ENCODE results near the gene CTSA. TPM values are rescaled to one million over a fixed set of nuclear protein-coding genes. Genes with fewer than 3 reads are reported as not detected.

CTSA gene
- total and polyA plus RNA-seq, 9 of the 15 experiments (the other 6 are each of a cell fraction or from before 2014, with no cell fraction given), result 8.8 to 61.7 (median 28.3) TPM

- TF ChIP-seq NRF1 (conservative IDR thresholded peaks at IDR 0.05 in 1 of 2, IDR thresholded peaks at IDR 0.05 in 1 of 2) (peak in 1 of 2 experiments; percentile 36; a peak in 3 of 4 replicates), ZNF165 (CRISPR knock-in tag; IDR thresholded peaks at IDR 0.05; ENCODE audit: borderline replicate concordance) (no peak), ZNF778 (CRISPR knock-in tag; IDR thresholded peaks at IDR 0.05) (no peak), HDAC8 (tag; IDR thresholded peaks at IDR 0.05) (no peak), E4F1 (CRISPR knock-in tag; IDR thresholded peaks at IDR 0.05; ENCODE audit: borderline replicate concordance) (no peak), FOXK2 (conservative IDR thresholded peaks at IDR 0.05 in 1 of 2, IDR thresholded peaks at IDR 0.05 in 1 of 2; ENCODE audit: low read depth in 2 of 2) (peak; percentile 73 to 82; a peak in 3 of 4 replicates), ZNF384 (IDR thresholded peaks at IDR 0.05; ENCODE audit: low read depth, low read length) (no peak), SRSF1 (IDR thresholded peaks at IDR 0.05; ENCODE audit: low read depth, low read length) (no peak), FOXA1 (IDR thresholded peaks at IDR 0.05; ENCODE audit: borderline replicate concordance) (no peak), NUFIP1 (IDR thresholded peaks at IDR 0.05; ENCODE audit: partially characterized antibody) (no peak), ZNF347 (CRISPR knock-in tag; IDR thresholded peaks at IDR 0.05; ENCODE audit: low read depth) (no peak), CCNT2 (IDR thresholded peaks at IDR 0.05; ENCODE audit: borderline replicate concordance, extremely low read depth, insufficient read length, low read depth, low read length) (no peak), U2AF1 (optimal IDR thresholded peaks at IDR 0.05; ENCODE audit: low read depth, low read length) (no peak), ZC3H11A (IDR thresholded peaks at IDR 0.05; ENCODE audit: low read depth, low read length) (no peak), PPARD (CRISPR knock-in tag; IDR thresholded peaks at IDR 0.05) (no peak), NFYB (IDR thresholded peaks at IDR 0.05; ENCODE audit: extremely low read depth, insufficient read length) (peak; percentile 98), ARID1B (IDR thresholded peaks at IDR 0.05) (no peak), ZNF224 (CRISPR knock-in tag; IDR thresholded peaks at IDR 0.05) (no peak), CGGBP1 (CRISPR knock-in tag; IDR thresholded peaks at IDR 0.05) (no peak), GMEB1 (CRISPR knock-in tag; IDR thresholded peaks at IDR 0.05) (no peak), TSHZ1 (CRISPR knock-in tag; IDR thresholded peaks at IDR 0.05) (no peak)
Observed at GRCh38 chr20:45857114-45857881, 33.8 kb upstream of the CTSA start, which contains the start of the genes ACOT8 and ZSWIM3 (continued).

Measured in K562 (cell line).